Panc1 (cell line): ENCODE measurements around the gene CLCN1. TPM values are rescaled to one million over a fixed set of nuclear protein-coding genes. Genes with fewer than 3 reads are reported as not detected.

ENCODE experiments used
- ATAC-seq: fragments of 200-7000 bp; cut with Tn5 transposase; 2 replicates; pipeline ENCODE4 v1.9.1; 2020; ENCODE audit warnings: mild to moderate bottlenecking, moderate library complexity
- BruUV-seq: library from RNA; stranded (reverse); fragments of 400-500 nt; replicated peaks from 2 replicates; lab custom pipeline; 2021; lab: Mats Ljungman, UMichigan
- CTCF ChIA-PET: fragments of 300-600 bp; sonication (Branson Sonifier 250); formaldehyde crosslinking; loops from one replicate; lab custom pipeline; 2022; ENCODE audit warnings: antibody characterized with exemption; lab: Charles Lee
- POLR2A ChIA-PET: fragments of 300-600 bp; sonication (Branson Sonifier 250); formaldehyde crosslinking; loops from one replicate; lab custom pipeline; 2022; ENCODE audit warnings: antibody characterized with exemption; lab: Charles Lee
- DNase-seq: peaks from one replicate; pipeline ENCODE4 v3.0.0-alpha.2; 2010; ENCODE audit warnings: low read depth, low spot score
- H3K27ac ChIP-seq: 2 replicates; pipeline ENCODE4 v1.5.1; 2011; ENCODE audit warnings: mild to moderate bottlenecking, low read length, inconsistent platforms
- H3K27me3 ChIP-seq: fragments of 200-500 bp; sonication (Bioruptor generic); 2 replicates; pipeline ENCODE4 v1.6.0; 2014; ENCODE audit warnings: low read length, inconsistent platforms; ENCODE audit not compliant: control insufficient read depth, insufficient read depth
- H3K36me3 ChIP-seq: fragments of 200-500 bp; sonication (Bioruptor generic); 2 replicates; pipeline ENCODE4 v1.5.1; 2014; ENCODE audit warnings: inconsistent platforms, mild to moderate bottlenecking, low read length, moderate library complexity; ENCODE audit not compliant: control insufficient read depth, insufficient read depth
- H3K4me1 ChIP-seq: 2 replicates; pipeline ENCODE4 v1.5.1; 2011; ENCODE audit warnings: inconsistent platforms, mild to moderate bottlenecking, low read length, moderate library complexity; ENCODE audit not compliant: control insufficient read depth, insufficient read depth
- H3K4me3 ChIP-seq, 2 experiments: 2 replicates each; pipeline ENCODE4 v1.5.1; 2011 to 2012; ENCODE audit warnings: low read depth in 2 of 2, low read length in 2 of 2, mild to moderate bottlenecking in 2 of 2, inconsistent platforms in 1 of 2, moderate library complexity in 1 of 2
- H3K9me3 ChIP-seq: fragments of 200-500 bp; sonication (Bioruptor generic); 2 replicates; pipeline ENCODE4 v1.5.1; 2014; ENCODE audit warnings: low read depth, mild to moderate bottlenecking, inconsistent platforms, low read length, moderate library complexity; ENCODE audit not compliant: control insufficient read depth, insufficient read depth
- CTCF ChIP-seq: fragments of 450-650 bp; IDR thresholded peaks from 2 replicates; pipeline ENCODE4 v1.5.1; 2017; ENCODE audit warnings: mild to moderate bottlenecking
- POLR2AphosphoS5 ChIP-seq: IDR thresholded peaks from 2 replicates; pipeline ENCODE4 v1.6.1; 2012; ENCODE audit warnings: mild to moderate bottlenecking, low read depth, low read length, moderate library complexity
- REST ChIP-seq, 2 experiments: IDR thresholded peaks; 2 replicates each; pipeline ENCODE4 v1.6.1; 2011 to 2012; ENCODE audit warnings: low read depth in 2 of 2, control low read depth in 1 of 2, low read length in 1 of 2, mild to moderate bottlenecking in 1 of 2, moderate library complexity in 1 of 2; ENCODE audit not compliant: insufficient read depth in 1 of 2
- SIN3A ChIP-seq: IDR thresholded peaks from 2 replicates; pipeline ENCODE4 v1.6.1; 2012; ENCODE audit warnings: low read depth, mild to moderate bottlenecking, low read length, moderate library complexity, borderline replicate concordance; ENCODE audit not compliant: insufficient read depth
- TCF7L2 ChIP-seq: IDR thresholded peaks from 2 replicates; pipeline ENCODE4 v1.6.1; 2011; ENCODE audit warnings: mild to moderate bottlenecking, low read depth, low read length, inconsistent platforms
- in situ Hi-C: cut with HindIII; loops from 2 replicates; pipeline ENCODE4 v1.10.0; 2016; ENCODE audit warnings: low sequenced_read_pairs, low pct_unique_long_range_greater_than_20kb
- intact Hi-C: fragments of 100-400 bp; cut with micrococcal nuclease; formaldehyde crosslinking; loops from one replicate; pipeline ENCODE4 v1.10.0; 2022; ENCODE audit not compliant: unreplicated experiment
- total RNA-seq: library from RNA; stranded (reverse); gene quantifications from one replicate; pipeline ENCODE4 v1.2.1, GENCODE V29; 2021; ENCODE audit not compliant: unreplicated experiment

CLCN1 gene
- total RNA-seq, 1 experiment from 2014 or later, result 0.15 TPM

- BruUV-seq, result no TSS peak
- no peaks in the 10 kb centered on the region for H3K9me3 ChIP-seq
- no peak for ATAC-seq
- POLR2A ChIA-PET, result interaction anchor here (0.6 kb wide), 1 partner anchor 607 kb away, joined by 7 read pairs; no protein-coding TSS in a partner anchor
- DNase-seq, result no peak
- CTCF ChIA-PET, result no interaction called here
- H3K36me3 ChIP-seq, result peaks cover 5% of the 10 kb centered on the region
- intact Hi-C loops (no loop called here), in situ Hi-C loops (no loop called here)
- no peaks in the 10 kb centered on the region for H3K27me3 ChIP-seq
- TF ChIP-seq CTCF (no peak), POLR2AphosphoS5 (no peak), REST (IDR thresholded peaks at IDR 0.05; ENCODE audit: insufficient read depth in 1 of 2, low read depth in 2 of 2, low read length in 1 of 2) (no peak), TCF7L2 (no peak), SIN3A (no peak)
- no peak overlapping the region; a peak in 1 of 4 replicates for H3K4me3 ChIP-seq
- peaks cover 4% of the 10 kb centered on the region; the same call in 1 of the 2 replicates for H3K4me1 ChIP-seq
- H3K27ac ChIP-seq, result no peak overlapping the region
Measured at GRCh38 chr7:143385891-143386781, 70.2 kb downstream of the CLCN1 start.

GRCh38 chr7:143387156-143387975, 71.5 kb downstream of the CLCN1 start:
- DNase-seq (no peak), ATAC-seq (peak; percentile 31; the same call in 1 of the 2 replicates)
- ChIA-PET POLR2A (no interaction called here), CTCF (no interaction called here)
- in situ Hi-C loops, result no loop called here
- no peak overlapping the region for H3K27ac ChIP-seq
- no peaks in the 10 kb centered on the region for H3K27me3 ChIP-seq
- BruUV-seq, result no TSS peak
- H3K9me3 ChIP-seq, result no peaks in the 10 kb centered on the region
- intact Hi-C loops, result no loop called here
- H3K4me1 ChIP-seq, result peaks cover 2% of the 10 kb centered on the region; the same call in 1 of the 2 replicates
- TF ChIP-seq POLR2AphosphoS5, result no peak
- no peak overlapping the region for H3K4me3 ChIP-seq
- H3K36me3 ChIP-seq, result peaks cover 3% of the 10 kb centered on the region; the same call in 1 of the 2 replicates
